HG03135 (cell line): ENCODE results near the gene ASPSCR1.

Source experiments
- ATAC-seq: cut with Tn5 transposase; IDR thresholded peaks from one replicate; pipeline ENCODE4 v1.9.1; 2021; ENCODE audit warnings: mild to moderate bottlenecking, moderate library complexity; ENCODE audit not compliant: unreplicated experiment

The ASPSCR1 gene

GRCh38 chr17:82062984-82063368, 85.5 kb downstream of the ASPSCR1 start:
- ATAC-seq, result no peak

GRCh38 chr17:82063424-82064415, 86.3 kb downstream of the ASPSCR1 start:
- ATAC-seq, result no peak

- no peak for ATAC-seq
These were observed 87.2 kb downstream of the ASPSCR1 start for GRCh38 chr17:82064433-82065192.

- peak; percentile 24 for ATAC-seq
These were observed 87.8 kb downstream of the ASPSCR1 start for GRCh38 chr17:82065193-82065637.

- peak; percentile 67 for ATAC-seq
These were observed 88.3 kb downstream of the ASPSCR1 start, which contains the start of gene DUS1L for GRCh38 chr17:82065638-82066303. DUS1L (minus strand) TSS chr17:82065804; CDS start chr17:82065059, 745 bp downstream.
